IPS-15b (cell line): ENCODE results near the gene ACTL10.

ENCODE experiments used
- H3K27me3 ChIP-seq: one replicate; pipeline ENCODE4 v1.6.1; 2013; ENCODE audit warnings: low read length; ENCODE audit not compliant: control insufficient read depth, insufficient read depth
- H3K36me3 ChIP-seq: one replicate; pipeline ENCODE4 v1.6.1; 2013; ENCODE audit warnings: low read length; ENCODE audit not compliant: control insufficient read depth, insufficient read depth
- H3K4me1 ChIP-seq: one replicate; pipeline ENCODE4 v1.6.1; 2013; ENCODE audit warnings: mild to moderate bottlenecking, low read length; ENCODE audit not compliant: control insufficient read depth, insufficient read depth
- H3K4me3 ChIP-seq: one replicate; pipeline ENCODE4 v1.5.1; 2013; ENCODE audit warnings: low read depth, low read length
- H3K9ac ChIP-seq: one replicate; pipeline ENCODE4 v1.6.1; 2013; ENCODE audit warnings: low read depth, mild to moderate bottlenecking, low read length
- H3K9me3 ChIP-seq: one replicate; pipeline ENCODE4 v1.6.1; 2013; ENCODE audit warnings: mild to moderate bottlenecking, low read length; ENCODE audit not compliant: control insufficient read depth, insufficient read depth

ACTL10 gene

GRCh38 chr20:33650753-33651561, 15.8 kb upstream of the ACTL10 start:
- Histone ChIP-seq H3K27me3 (no peaks in the 10 kb centered on the region), H3K9ac (no peak overlapping the region), H3K36me3 (peaks cover 3% of the 10 kb centered on the region), H3K9me3 (no peaks in the 10 kb centered on the region), H3K4me3 (no peak overlapping the region), H3K4me1 (no peaks in the 10 kb centered on the region)

- H3K4me1 ChIP-seq = no peaks in the 10 kb centered on the region
- no peaks in the 10 kb centered on the region for H3K27me3 ChIP-seq
- peaks cover 3% of the 10 kb centered on the region for H3K36me3 ChIP-seq
- no peak overlapping the region for H3K9ac ChIP-seq
- H3K4me3 ChIP-seq = no peak overlapping the region
- H3K9me3 ChIP-seq = no peaks in the 10 kb centered on the region
Observed at GRCh38 chr20:33651562-33652048, 15.1 kb upstream of the ACTL10 start.

GRCh38 chr20:33653218-33653899, 13.4 kb upstream of the ACTL10 start:
- H3K9ac ChIP-seq = no peak overlapping the region
- H3K27me3 ChIP-seq = no peaks in the 10 kb centered on the region
- H3K4me1 ChIP-seq = no peaks in the 10 kb centered on the region
- peaks cover 2% of the 10 kb centered on the region for H3K36me3 ChIP-seq
- H3K9me3 ChIP-seq = no peaks in the 10 kb centered on the region
- H3K4me3 ChIP-seq = no peak overlapping the region

GRCh38 chr20:33653900-33654596, 12.7 kb upstream of the ACTL10 start:
- Histone ChIP-seq H3K9ac (no peak overlapping the region), H3K9me3 (no peaks in the 10 kb centered on the region), H3K4me3 (no peak overlapping the region)

DNA sequence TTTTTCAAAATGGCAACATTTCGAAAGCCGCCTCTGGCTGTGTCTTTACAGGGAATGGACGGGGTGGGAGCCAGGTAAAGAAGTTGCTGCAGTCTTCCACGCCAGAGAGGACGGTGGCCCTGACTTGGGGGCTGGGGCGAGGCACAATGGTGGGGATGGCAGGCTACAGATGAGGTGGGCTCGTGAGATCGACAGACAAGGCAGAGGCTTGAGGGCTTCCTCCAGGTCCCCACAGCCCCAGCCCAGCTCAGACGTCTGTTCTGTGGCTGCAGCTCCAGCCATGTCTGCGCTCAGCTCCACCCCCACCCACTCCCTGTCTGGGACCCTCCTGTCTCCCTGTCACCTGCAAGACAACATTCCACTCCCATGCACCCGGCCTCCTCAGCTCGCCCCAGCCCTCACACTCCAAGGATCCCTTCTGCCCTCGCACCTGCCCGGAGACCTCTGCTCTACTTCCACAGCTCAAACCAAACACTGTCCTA, 12.0 kb upstream of the ACTL10 start:
- H3K9ac ChIP-seq = no peak overlapping the region
- no peaks in the 10 kb centered on the region for H3K4me1 ChIP-seq
- no peaks in the 10 kb centered on the region for H3K9me3 ChIP-seq
- H3K4me3 ChIP-seq = no peak overlapping the region
- no peaks in the 10 kb centered on the region for H3K27me3 ChIP-seq
- H3K36me3 ChIP-seq = peaks cover 6% of the 10 kb centered on the region

More at GRCh38 chr20:33653900-33654596, 12.7 kb upstream of the ACTL10 start:
- H3K36me3 ChIP-seq = peaks cover 3% of the 10 kb centered on the region
- H3K4me1 ChIP-seq = no peaks in the 10 kb centered on the region
- H3K27me3 ChIP-seq = no peaks in the 10 kb centered on the region

- Histone ChIP-seq H3K36me3 (peaks cover 10% of the 10 kb centered on the region), H3K27me3 (no peaks in the 10 kb centered on the region), H3K9me3 (no peaks in the 10 kb centered on the region), H3K4me3 (no peak overlapping the region), H3K9ac (no peak overlapping the region), H3K4me1 (no peaks in the 10 kb centered on the region)
Observed at GRCh38 chr20:33655164-33655563, 11.6 kb upstream of the ACTL10 start.

GRCh38 chr20:33656010-33656782, 10.5 kb upstream of the ACTL10 start:
- H3K9ac ChIP-seq = no peak overlapping the region
- H3K9me3 ChIP-seq = no peaks in the 10 kb centered on the region
- H3K4me1 ChIP-seq = no peaks in the 10 kb centered on the region
- H3K36me3 ChIP-seq = peaks cover 11% of the 10 kb centered on the region
- no peak overlapping the region for H3K4me3 ChIP-seq
- no peaks in the 10 kb centered on the region for H3K27me3 ChIP-seq

DNA sequence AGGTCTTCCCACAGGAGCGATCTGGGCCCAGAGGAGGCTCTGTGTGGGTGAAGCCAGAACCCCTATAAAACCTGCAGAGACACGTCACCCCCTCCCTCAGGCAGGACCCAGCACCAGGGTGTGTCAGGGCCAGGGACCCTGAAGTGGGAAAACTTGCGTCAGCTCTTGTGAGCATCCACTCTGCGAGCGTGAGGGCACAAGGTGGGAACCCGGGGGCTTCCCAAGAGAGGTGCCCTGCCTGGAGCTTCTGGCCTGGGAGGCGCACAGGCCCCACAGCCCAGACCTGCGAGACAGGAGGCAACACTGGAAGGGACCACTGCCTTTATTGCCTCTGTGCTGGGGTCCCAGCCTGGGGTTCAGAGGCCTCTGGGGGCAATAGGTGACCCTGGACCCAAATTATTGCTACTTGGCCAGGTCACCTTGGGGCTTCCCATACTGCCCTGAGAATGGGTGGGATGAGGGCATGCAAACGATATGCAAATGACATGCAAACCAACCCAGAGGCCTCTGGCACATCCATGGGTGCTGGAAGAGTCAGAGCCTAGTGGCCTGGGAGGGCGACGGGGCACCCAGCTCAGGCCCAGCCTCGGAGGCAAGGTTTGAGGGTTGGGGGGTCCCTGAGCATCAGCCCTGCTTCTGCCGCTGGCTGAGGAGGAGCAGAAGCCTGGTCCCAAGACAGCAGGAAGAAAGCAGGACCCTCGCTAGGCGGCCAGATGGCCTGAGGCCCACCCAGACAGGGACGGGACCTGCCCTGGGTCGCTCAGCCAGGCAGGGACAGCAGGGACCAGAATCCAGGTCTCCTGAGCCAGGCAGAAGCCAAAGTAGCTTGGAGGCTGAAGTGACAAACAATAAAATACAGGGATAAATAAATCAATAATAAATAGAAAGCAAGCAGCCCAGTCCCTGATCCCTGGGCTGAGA, 9.7 kb upstream of the ACTL10 start:
- Histone ChIP-seq H3K36me3 (peaks cover 11% of the 10 kb centered on the region), H3K9ac (no peak overlapping the region), H3K4me3 (no peak overlapping the region), H3K4me1 (no peaks in the 10 kb centered on the region), H3K27me3 (no peaks in the 10 kb centered on the region), H3K9me3 (no peaks in the 10 kb centered on the region)

GRCh38 chr20:33657704-33658095, 9.0 kb upstream of the ACTL10 start:
- Histone ChIP-seq H3K36me3 (peaks cover 11% of the 10 kb centered on the region), H3K4me1 (peaks cover under 1% of the 10 kb centered on the region), H3K9me3 (no peaks in the 10 kb centered on the region), H3K4me3 (no peak overlapping the region), H3K27me3 (no peaks in the 10 kb centered on the region), H3K9ac (no peak overlapping the region)

- Histone ChIP-seq H3K9ac (no peak overlapping the region), H3K36me3 (peaks cover 11% of the 10 kb centered on the region), H3K4me1 (peaks cover 3% of the 10 kb centered on the region), H3K27me3 (no peaks in the 10 kb centered on the region), H3K9me3 (no peaks in the 10 kb centered on the region), H3K4me3 (no peak overlapping the region)
Observed at GRCh38 chr20:33658510-33658909, 8.2 kb upstream of the ACTL10 start.
